A549 (cell line): Measurements from ENCODE around the gene SETD1B. TPM values are rescaled to one million over a fixed set of nuclear protein-coding genes. Genes with fewer than 3 reads are reported as not detected.

Source experiments
- ATAC-seq, 2 experiments: fragments of 200-7000 bp in 1 of 2; fragments of >200 bp in 1 of 2; cut with Nextera tagmentation in 1 of 2; cut with Tn5 transposase in 1 of 2; 3 replicates each; pipeline versions ENCODE4 v1.8.0 to v1.9.1; 2018 to 2020; ENCODE audit warnings: mild to moderate bottlenecking in 1 of 2, moderate library complexity in 1 of 2
- CTCF ChIA-PET: fragments of 300-600 bp; sonication (Branson Sonifier 250); formaldehyde crosslinking; extraction: SDS; loops from one replicate; lab custom pipeline; 2021; ENCODE audit warnings: antibody characterized with exemption, inconsistent platforms; lab: Yijun Ruan, JAX
- POLR2A ChIA-PET: fragments of 350-600 bp; formaldehyde crosslinking; extraction: SDS; loops from one replicate; lab custom pipeline; 2021; ENCODE audit warnings: antibody characterized with exemption, inconsistent platforms; lab: Yijun Ruan, JAX
- DNase-seq, 2 experiments: peaks; one replicate each; pipeline versions ENCODE4 v3.0.0 to v3.0.0-alpha.2; 2011 to 2016; ENCODE audit warnings: low read depth in 1 of 2, low spot score in 1 of 2
- FAIRE-seq: peaks from 2 replicates; lab custom pipeline; 2011; peaks lifted over from hg19 to GRCh38; lab: Jason Lieb, UNC
- H3K27ac ChIP-seq, 2 experiments: fragments of >200 bp; sonication (Bioruptor Twin); formaldehyde crosslinking; 3 replicates each; pipeline ENCODE4 v1.5.1; 2016 to 2017
- H3K4me1 ChIP-seq: fragments of >200 bp; sonication (Bioruptor Twin); formaldehyde crosslinking; 3 replicates; pipeline ENCODE4 v1.6.1; 2016
- H3K4me2 ChIP-seq: fragments of >200 bp; sonication (Bioruptor Twin); formaldehyde crosslinking; 3 replicates; pipeline ENCODE4 v1.6.1; 2016
- H3K4me3 ChIP-seq: fragments of >200 bp; sonication (Bioruptor Twin); formaldehyde crosslinking; 3 replicates; pipeline ENCODE4 v1.5.1; 2016
- H3K9me3 ChIP-seq: fragments of >200 bp; sonication (Bioruptor Twin); formaldehyde crosslinking; 3 replicates; pipeline ENCODE4 v1.6.1; 2016
- BHLHE40 ChIP-seq: IDR thresholded peaks from 2 replicates; pipeline ENCODE4 v1.6.1; 2012; ENCODE audit warnings: low read depth, low read length, inconsistent platforms
- CHD2 ChIP-seq: fragments of 150-350 bp; IDR thresholded peaks from 2 replicates; pipeline ENCODE4 v1.6.1; 2014; ENCODE audit warnings: low read length; ENCODE audit not compliant: partially characterized antibody
- CHD4 ChIP-seq: fragments of 200-600 bp; sonication (generic); IDR thresholded peaks from 2 replicates; pipeline ENCODE4 v1.6.1; 2016; ENCODE audit warnings: antibody characterized with exemption, mild to moderate bottlenecking, borderline replicate concordance
- EHF ChIP-seq: fragments of 250-450 bp; sonication (Bioruptor Pico); IDR thresholded peaks from 2 replicates; pipeline ENCODE4 v1.5.0; 2020; ENCODE audit warnings: mild to moderate bottlenecking
- FOSB ChIP-seq: fragments of 250-450 bp; sonication (Bioruptor Pico); IDR thresholded peaks from 2 replicates; pipeline ENCODE4 v1.5.0; 2020; ENCODE audit warnings: mild to moderate bottlenecking, moderate library complexity
- FOXS1 ChIP-seq: fragments of 250-450 bp; sonication (Bioruptor Pico); IDR thresholded peaks from 2 replicates; pipeline ENCODE4 v1.5.0; 2020; ENCODE audit warnings: mild to moderate bottlenecking, moderate library complexity
- HEYL ChIP-seq: fragments of 250-450 bp; sonication (Bioruptor Pico); IDR thresholded peaks from 2 replicates; pipeline ENCODE4 v1.8.0; 2021; ENCODE audit warnings: mild to moderate bottlenecking, moderate library complexity
- HOXA7 ChIP-seq: fragments of 250-450 bp; sonication (Bioruptor Pico); IDR thresholded peaks from 2 replicates; pipeline ENCODE4 v1.5.0; 2020; ENCODE audit warnings: mild to moderate bottlenecking, moderate library complexity
- KDM5A ChIP-seq: fragments of 200-600 bp; sonication (generic); IDR thresholded peaks from 2 replicates; pipeline ENCODE4 v1.6.1; 2016; ENCODE audit warnings: antibody characterized with exemption, mild to moderate bottlenecking
- MAFK ChIP-seq: fragments of 450-650 bp; IDR thresholded peaks from 2 replicates; pipeline ENCODE4 v1.6.1; 2014; ENCODE audit not compliant: partially characterized antibody
- MAZ ChIP-seq: fragments of 150-350 bp; IDR thresholded peaks from 2 replicates; pipeline ENCODE4 v1.6.1; 2014; ENCODE audit warnings: antibody characterized with exemption, low read depth, low read length, borderline replicate concordance
- MYC ChIP-seq: IDR thresholded peaks from 2 replicates; pipeline ENCODE4 v1.6.1; 2012; ENCODE audit warnings: mild to moderate bottlenecking, inconsistent platforms, low read length, improper control_type of control experiment, borderline replicate concordance
- POLR2A ChIP-seq: IDR thresholded peaks from 2 replicates; pipeline ENCODE4 v1.6.1; 2012; ENCODE audit warnings: mild to moderate bottlenecking, low read length
- RAD21 ChIP-seq, 2 experiments: fragments of >200 bp in 1 of 2; sonication (Bioruptor Twin) in 1 of 2; formaldehyde crosslinking in 1 of 2; IDR thresholded peaks in 1 of 2; conservative IDR thresholded peaks in 1 of 2; 2 replicates in 1 of 2; 3 replicates in 1 of 2; pipeline ENCODE4 v1.6.1; 2012 to 2018; ENCODE audit warnings: inconsistent platforms in 1 of 2
- RARB ChIP-seq: fragments of 250-450 bp; sonication (Bioruptor Pico); IDR thresholded peaks from 2 replicates; pipeline ENCODE4 v1.8.0; 2021; ENCODE audit warnings: mild to moderate bottlenecking, moderate library complexity
- RCOR1 ChIP-seq: fragments of 150-350 bp; IDR thresholded peaks from 2 replicates; pipeline ENCODE4 v1.6.1; 2014; ENCODE audit warnings: antibody characterized with exemption, low read length, low read depth
- RFX5 ChIP-seq: fragments of 450-650 bp; IDR thresholded peaks from 2 replicates; pipeline ENCODE4 v1.7.1; 2014; ENCODE audit warnings: antibody characterized with exemption, mild to moderate bottlenecking, moderate library complexity
- RNF2 ChIP-seq: fragments of 200-600 bp; sonication (generic); IDR thresholded peaks from 2 replicates; pipeline ENCODE4 v1.6.1; 2016; ENCODE audit warnings: low read depth, mild to moderate bottlenecking, antibody characterized with exemption, moderate library complexity, borderline replicate concordance
- ZNF302 ChIP-seq: fragments of 250-450 bp; sonication (Bioruptor Pico); IDR thresholded peaks from 2 replicates; pipeline ENCODE4 v1.9.0; 2021; ENCODE audit warnings: inconsistent platforms, mild to moderate bottlenecking, moderate library complexity
- ZSCAN20 ChIP-seq: fragments of 250-450 bp; sonication (Bioruptor Pico); IDR thresholded peaks from 2 replicates; pipeline ENCODE4 v1.8.0; 2022; ENCODE audit warnings: mild to moderate bottlenecking, moderate library complexity
- WGBS: methylation state at CpG from one replicate; pipeline ENCODE4 v1.1.6; 2017; ENCODE audit errors: missing lambda C conversion rate; 5-methylcytosine and 5-hydroxymethylcytosine counted together
- polyA plus RNA-seq, 4 experiments: library from polyadenylated mRNA; depleted of rRNA in 3 of 4; stranded (reverse); fragments of >200 nt; fragmentation: RNase III in 1 of 4; extraction: RNeasy Plus Mini Kit Qiagen cat#74134 plus additional on column Dnase treatment in 1 of 4; gene quantifications; 2 replicates in 3 of 4; 3 replicates in 1 of 4; pipeline ENCODE4 v1.2.3, GENCODE V29; 2011 to 2017
- TF ChIP-seq, protein P1 (sequence below): fragments of >200 bp; sonication (Bioruptor Twin); formaldehyde crosslinking; IDR thresholded peaks from 3 replicates; pipeline ENCODE4 v1.6.1; 2016
- TF ChIP-seq, protein P2 (sequence below): IDR thresholded peaks from 2 replicates; pipeline ENCODE4 v1.6.1; 2012; ENCODE audit warnings: low read depth, borderline replicate concordance
- TF ChIP-seq, protein P3 (sequence below): fragments of >200 bp; sonication (Bioruptor Twin); formaldehyde crosslinking; IDR thresholded peaks from 3 replicates; pipeline ENCODE4 v1.5.1; 2016
- TF ChIP-seq, protein P4 (sequence below): fragments of 250-450 bp; sonication (Bioruptor Pico); IDR thresholded peaks from 2 replicates; pipeline ENCODE4 v1.5.0; 2021; ENCODE audit warnings: mild to moderate bottlenecking, moderate library complexity, borderline replicate concordance
- TF ChIP-seq, protein P5 (sequence below): fragments of 250-450 bp; sonication (Bioruptor Pico); IDR thresholded peaks from 2 replicates; pipeline ENCODE4 v1.5.0; 2020; ENCODE audit warnings: low read depth, mild to moderate bottlenecking, moderate library complexity
- TF ChIP-seq, protein P6 (sequence below): fragments of 150-350 bp; IDR thresholded peaks from 2 replicates; pipeline ENCODE4 v1.6.1; 2014; ENCODE audit warnings: low read depth, mild to moderate bottlenecking, low read length

Gene SETD1B
- polyA plus RNA-seq, 2 of the 4 experiments (the other 2 are of a cell fraction), result 1.1 to 8.6 TPM

DNA sequence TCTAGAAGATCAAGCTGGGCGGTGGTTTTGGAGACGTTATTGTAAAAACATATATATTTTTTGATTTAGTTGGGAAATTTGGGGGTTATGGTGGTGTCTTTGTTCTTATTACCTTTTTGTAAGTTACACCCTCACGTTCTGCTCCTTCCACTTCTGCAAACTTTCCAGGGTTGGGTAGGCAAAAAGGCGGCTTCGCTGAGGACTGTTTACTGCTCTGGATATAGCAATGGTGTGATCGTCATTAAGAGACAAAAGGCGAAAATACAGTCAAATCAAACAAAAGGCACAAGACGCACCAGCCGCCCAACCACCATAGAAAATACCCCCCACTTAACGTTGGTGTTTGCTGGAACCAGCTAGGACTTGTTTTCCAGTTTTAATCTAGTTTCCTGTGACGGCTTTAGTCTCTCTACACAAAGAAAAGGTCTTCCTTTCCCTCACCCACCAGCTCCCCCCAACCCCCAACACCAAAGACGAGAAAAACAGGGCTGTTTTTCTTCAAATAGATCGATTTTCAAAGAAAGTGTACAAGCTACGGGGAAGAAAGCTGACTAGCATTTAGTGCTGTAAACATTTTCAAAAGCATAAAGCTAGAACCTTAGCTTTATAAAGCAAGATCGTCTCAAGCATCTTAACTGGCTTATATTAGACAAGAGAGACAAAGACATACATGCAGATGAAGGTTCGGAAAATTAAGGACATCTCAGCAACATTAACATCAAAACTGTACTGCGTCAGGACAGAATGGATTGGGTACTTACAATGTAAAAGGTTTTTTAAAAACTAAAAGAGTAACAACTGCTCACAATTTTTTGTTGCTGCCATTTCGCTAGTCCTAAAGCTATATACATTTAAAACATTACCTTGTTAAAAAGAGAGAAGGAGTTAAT is 2.0 kb upstream of the SETD1B start:
- Histone ChIP-seq H3K4me3 (peak overlapping the region; percentile 60), H3K4me2 (peak overlapping the region; percentile 78), H3K9me3 (no peaks in the 10 kb centered on the region), H3K27ac (peak overlapping the region; percentile 100), H3K4me1 (peaks cover 54% of the 10 kb centered on the region)
- FAIRE-seq (no peak), ATAC-seq (no peak), DNase-seq (no peak)
- CTCF ChIA-PET, result interaction anchor here (0.6 to 72.2 kb wide), 5 partner anchors 9 to 296 kb away, joined by 3 to 2657 read pairs (median 6); partner anchors contain the start of genes PSMD9, RHOF and SETD1B
- POLR2A ChIA-PET, result interaction anchor here (1.2 to 3.3 kb wide), 7 partner anchors 8 to 115 kb away, joined by 3 to 35 read pairs (median 4); partner anchors contain the start of genes PSMD9 and RHOF
- 8% methylated on average over 18 of the region's 18 CpGs for WGBS
- no peak for TF ChIP-seq HEYL (CRISPR knock-in tag)
- peak; percentile 44; the same call in 1 of the 2 replicates for TF ChIP-seq RARB (CRISPR knock-in tag)
- TF ChIP-seq, protein P1, sequence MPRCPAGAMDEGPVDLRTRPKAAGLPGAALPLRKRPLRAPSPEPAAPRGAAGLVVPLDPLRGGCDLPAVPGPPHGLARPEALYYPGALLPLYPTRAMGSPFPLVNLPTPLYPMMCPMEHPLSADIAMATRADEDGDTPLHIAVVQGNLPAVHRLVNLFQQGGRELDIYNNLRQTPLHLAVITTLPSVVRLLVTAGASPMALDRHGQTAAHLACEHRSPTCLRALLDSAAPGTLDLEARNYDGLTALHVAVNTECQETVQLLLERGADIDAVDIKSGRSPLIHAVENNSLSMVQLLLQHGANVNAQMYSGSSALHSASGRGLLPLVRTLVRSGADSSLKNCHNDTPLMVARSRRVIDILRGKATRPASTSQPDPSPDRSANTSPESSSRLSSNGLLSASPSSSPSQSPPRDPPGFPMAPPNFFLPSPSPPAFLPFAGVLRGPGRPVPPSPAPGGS, result no peak
- no peak for TF ChIP-seq RNF2
- TF ChIP-seq RCOR1, result no peak
- TF ChIP-seq MAFK, result no peak
- TF ChIP-seq BHLHE40, result no peak
- no peak for TF ChIP-seq FOXS1
- peak; percentile 88 for TF ChIP-seq FOSB
- no peak for TF ChIP-seq RFX5
- TF ChIP-seq, protein P2, sequence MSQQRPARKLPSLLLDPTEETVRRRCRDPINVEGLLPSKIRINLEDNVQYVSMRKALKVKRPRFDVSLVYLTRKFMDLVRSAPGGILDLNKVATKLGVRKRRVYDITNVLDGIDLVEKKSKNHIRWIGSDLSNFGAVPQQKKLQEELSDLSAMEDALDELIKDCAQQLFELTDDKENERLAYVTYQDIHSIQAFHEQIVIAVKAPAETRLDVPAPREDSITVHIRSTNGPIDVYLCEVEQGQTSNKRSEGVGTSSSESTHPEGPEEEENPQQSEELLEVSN, result no peak; the same call in 1 of the 2 replicates
- TF ChIP-seq RAD21 (conservative IDR thresholded peaks at IDR 0.05 in 1 of 2, IDR thresholded peaks at IDR 0.05 in 1 of 2), result no peak
- no peak for TF ChIP-seq CHD2
- TF ChIP-seq, protein P3, sequence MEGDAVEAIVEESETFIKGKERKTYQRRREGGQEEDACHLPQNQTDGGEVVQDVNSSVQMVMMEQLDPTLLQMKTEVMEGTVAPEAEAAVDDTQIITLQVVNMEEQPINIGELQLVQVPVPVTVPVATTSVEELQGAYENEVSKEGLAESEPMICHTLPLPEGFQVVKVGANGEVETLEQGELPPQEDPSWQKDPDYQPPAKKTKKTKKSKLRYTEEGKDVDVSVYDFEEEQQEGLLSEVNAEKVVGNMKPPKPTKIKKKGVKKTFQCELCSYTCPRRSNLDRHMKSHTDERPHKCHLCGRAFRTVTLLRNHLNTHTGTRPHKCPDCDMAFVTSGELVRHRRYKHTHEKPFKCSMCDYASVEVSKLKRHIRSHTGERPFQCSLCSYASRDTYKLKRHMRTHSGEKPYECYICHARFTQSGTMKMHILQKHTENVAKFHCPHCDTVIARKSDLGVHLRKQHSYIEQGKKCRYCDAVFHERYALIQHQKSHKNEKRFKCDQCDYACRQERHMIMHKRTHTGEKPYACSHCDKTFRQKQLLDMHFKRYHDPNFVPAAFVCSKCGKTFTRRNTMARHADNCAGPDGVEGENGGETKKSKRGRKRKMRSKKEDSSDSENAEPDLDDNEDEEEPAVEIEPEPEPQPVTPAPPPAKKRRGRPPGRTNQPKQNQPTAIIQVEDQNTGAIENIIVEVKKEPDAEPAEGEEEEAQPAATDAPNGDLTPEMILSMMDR, result no peak
- TF ChIP-seq, protein P4, sequence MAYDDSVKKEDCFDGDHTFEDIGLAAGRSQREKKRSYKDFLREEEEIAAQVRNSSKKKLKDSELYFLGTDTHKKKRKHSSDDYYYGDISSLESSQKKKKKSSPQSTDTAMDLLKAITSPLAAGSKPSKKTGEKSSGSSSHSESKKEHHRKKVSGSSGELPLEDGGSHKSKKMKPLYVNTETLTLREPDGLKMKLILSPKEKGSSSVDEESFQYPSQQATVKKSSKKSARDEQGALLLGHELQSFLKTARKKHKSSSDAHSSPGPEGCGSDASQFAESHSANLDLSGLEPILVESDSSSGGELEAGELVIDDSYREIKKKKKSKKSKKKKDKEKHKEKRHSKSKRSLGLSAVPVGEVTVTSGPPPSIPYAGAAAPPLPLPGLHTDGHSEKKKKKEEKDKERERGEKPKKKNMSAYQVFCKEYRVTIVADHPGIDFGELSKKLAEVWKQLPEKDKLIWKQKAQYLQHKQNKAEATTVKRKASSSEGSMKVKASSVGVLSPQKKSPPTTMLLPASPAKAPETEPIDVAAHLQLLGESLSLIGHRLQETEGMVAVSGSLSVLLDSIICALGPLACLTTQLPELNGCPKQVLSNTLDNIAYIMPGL (CRISPR knock-in tag), result no peak
- no peak for TF ChIP-seq MAZ
- TF ChIP-seq HOXA7 (CRISPR knock-in tag), result peak; percentile 73; the same call in 1 of the 2 replicates
- TF ChIP-seq POLR2A, result no peak
- no peak for TF ChIP-seq EHF
- no peak for TF ChIP-seq ZSCAN20 (CRISPR knock-in tag)
- no peak for TF ChIP-seq KDM5A
- TF ChIP-seq ZNF302 (CRISPR knock-in tag), result 0 out of 2 replicates have a peak, but pooled peaks have one; percentile 56
- TF ChIP-seq, protein P5, sequence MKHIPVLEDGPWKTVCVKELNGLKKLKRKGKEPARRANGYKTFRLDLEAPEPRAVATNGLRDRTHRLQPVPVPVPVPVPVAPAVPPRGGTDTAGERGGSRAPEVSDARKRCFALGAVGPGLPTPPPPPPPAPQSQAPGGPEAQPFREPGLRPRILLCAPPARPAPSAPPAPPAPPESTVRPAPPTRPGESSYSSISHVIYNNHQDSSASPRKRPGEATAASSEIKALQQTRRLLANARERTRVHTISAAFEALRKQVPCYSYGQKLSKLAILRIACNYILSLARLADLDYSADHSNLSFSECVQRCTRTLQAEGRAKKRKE (CRISPR knock-in tag), result no peak
- no peak for TF ChIP-seq MYC
- TF ChIP-seq CHD4, result no peak
- TF ChIP-seq, protein P6, sequence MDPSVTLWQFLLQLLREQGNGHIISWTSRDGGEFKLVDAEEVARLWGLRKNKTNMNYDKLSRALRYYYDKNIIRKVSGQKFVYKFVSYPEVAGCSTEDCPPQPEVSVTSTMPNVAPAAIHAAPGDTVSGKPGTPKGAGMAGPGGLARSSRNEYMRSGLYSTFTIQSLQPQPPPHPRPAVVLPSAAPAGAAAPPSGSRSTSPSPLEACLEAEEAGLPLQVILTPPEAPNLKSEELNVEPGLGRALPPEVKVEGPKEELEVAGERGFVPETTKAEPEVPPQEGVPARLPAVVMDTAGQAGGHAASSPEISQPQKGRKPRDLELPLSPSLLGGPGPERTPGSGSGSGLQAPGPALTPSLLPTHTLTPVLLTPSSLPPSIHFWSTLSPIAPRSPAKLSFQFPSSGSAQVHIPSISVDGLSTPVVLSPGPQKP, result no peak
